ENCODE data around the gene ATP13A4. TPM values are rescaled to one million over a fixed set of nuclear protein-coding genes. Genes with fewer than 3 reads are reported as not detected.

The ATP13A4 gene
- total RNA-seq, 1 experiment from 2014 or later: not detected

DNA sequence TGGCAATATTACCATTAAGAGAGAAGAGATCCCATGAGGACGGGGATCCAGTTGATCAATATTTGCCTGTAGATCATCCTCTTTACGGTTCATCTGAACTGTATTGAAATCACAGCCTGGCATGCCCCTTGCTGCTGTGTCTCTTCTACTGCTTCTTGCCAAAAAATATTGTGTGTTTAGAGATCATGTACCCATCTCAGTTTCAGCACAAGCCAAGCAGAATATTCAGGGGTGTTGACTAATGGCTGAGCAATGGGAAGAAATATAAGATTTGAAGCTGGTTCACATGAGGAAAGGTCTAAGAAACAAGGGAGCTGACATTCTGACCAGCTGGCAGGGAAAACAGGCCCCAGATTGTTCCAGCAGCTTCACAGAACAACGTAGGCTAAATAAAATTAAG is 197.4 kb downstream of the ATP13A4 start:
- H3K27me3 Mint-ChIP-seq (ENCODE audit: insufficient read depth, unreplicated experiment): peaks cover 45% of the 10 kb centered on the region

DNA sequence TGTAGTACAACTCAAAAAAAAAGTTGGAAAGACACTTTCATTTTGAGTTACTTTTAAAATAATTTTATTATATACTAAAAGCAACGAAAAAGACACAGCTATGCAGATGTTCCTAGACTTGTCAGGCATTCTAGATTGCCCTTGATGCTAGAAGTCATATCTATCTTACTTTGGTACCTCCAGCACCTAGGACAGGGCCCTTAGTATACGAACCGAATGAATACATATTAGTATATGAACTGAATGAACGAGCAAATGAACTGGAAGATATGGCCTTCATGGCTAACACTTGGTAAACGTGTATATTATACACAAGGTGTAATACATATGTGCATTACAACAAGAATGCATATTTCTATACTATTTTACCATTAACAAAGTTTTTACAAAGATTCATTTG is 200.3 kb downstream of the ATP13A4 start:
- intact Hi-C loops (cut with micrococcal nuclease): no loop called here
- no peak for DNase-seq (ENCODE audit: unreplicated experiment)
- Mint-ChIP-seq H3K4me1 (ENCODE audit: insufficient read depth, unreplicated experiment) (no peaks in the 10 kb centered on the region), H3K27me3 (ENCODE audit: insufficient read depth, unreplicated experiment) (peaks cover 43% of the 10 kb centered on the region), H3K36me3 (ENCODE audit: insufficient read depth, unreplicated experiment) (no peaks in the 10 kb centered on the region), H3K9me3 (ENCODE audit: unreplicated experiment) (no peaks in the 10 kb centered on the region), H3K27ac (ENCODE audit: low read depth, unreplicated experiment) (no peak overlapping the region), H3K4me3 (ENCODE audit: unreplicated experiment) (no peak overlapping the region)
- TF ChIP-seq, protein P1, sequence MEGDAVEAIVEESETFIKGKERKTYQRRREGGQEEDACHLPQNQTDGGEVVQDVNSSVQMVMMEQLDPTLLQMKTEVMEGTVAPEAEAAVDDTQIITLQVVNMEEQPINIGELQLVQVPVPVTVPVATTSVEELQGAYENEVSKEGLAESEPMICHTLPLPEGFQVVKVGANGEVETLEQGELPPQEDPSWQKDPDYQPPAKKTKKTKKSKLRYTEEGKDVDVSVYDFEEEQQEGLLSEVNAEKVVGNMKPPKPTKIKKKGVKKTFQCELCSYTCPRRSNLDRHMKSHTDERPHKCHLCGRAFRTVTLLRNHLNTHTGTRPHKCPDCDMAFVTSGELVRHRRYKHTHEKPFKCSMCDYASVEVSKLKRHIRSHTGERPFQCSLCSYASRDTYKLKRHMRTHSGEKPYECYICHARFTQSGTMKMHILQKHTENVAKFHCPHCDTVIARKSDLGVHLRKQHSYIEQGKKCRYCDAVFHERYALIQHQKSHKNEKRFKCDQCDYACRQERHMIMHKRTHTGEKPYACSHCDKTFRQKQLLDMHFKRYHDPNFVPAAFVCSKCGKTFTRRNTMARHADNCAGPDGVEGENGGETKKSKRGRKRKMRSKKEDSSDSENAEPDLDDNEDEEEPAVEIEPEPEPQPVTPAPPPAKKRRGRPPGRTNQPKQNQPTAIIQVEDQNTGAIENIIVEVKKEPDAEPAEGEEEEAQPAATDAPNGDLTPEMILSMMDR (IDR thresholded peaks at IDR 0.05; ENCODE audit: unreplicated experiment): no peak
- ChIA-PET CTCF (no interaction called here), POLR2A (no interaction called here)
- no TSS peak for BruUV-seq (replicated peaks)

More for the DNA sequence above, 197.4 kb downstream of the ATP13A4 start:
- Mint-ChIP-seq H3K4me1 (ENCODE audit: insufficient read depth, unreplicated experiment) (no peaks in the 10 kb centered on the region), H3K4me3 (ENCODE audit: unreplicated experiment) (no peak overlapping the region), H3K36me3 (ENCODE audit: insufficient read depth, unreplicated experiment) (no peaks in the 10 kb centered on the region), H3K9me3 (ENCODE audit: unreplicated experiment) (no peaks in the 10 kb centered on the region), H3K27ac (ENCODE audit: low read depth, unreplicated experiment) (no peak overlapping the region)
- TF ChIP-seq, protein P1 (IDR thresholded peaks at IDR 0.05; ENCODE audit: unreplicated experiment): no peak
- POLR2A ChIA-PET: no interaction called here
- intact Hi-C loops (cut with micrococcal nuclease): no loop called here
- CTCF ChIA-PET: interaction anchor here (0.8 kb wide), 1 partner anchor 1645 kb away, joined by 4 read pairs; no protein-coding TSS in a partner anchor
- no peak for DNase-seq (ENCODE audit: unreplicated experiment)
- no TSS peak for BruUV-seq (replicated peaks)

Other genes starting within 250 kb of the ATP13A4 start
- gene ATP13A5, start 176.1 kb downstream of the ATP13A4 start, total RNA-seq (2022): not detected in 2 replicates
- gene OPA1, start 38.3 kb upstream of the ATP13A4 start, total RNA-seq (2022): 62.5 and 73.4 TPM in 2 replicates